OCI-LY7 (cell line): ENCODE data around the gene SOX21. TPM values are rescaled to one million over a fixed set of nuclear protein-coding genes. Genes with fewer than 3 reads are reported as not detected.

Experiments used
- BruUV-seq: library from RNA; stranded (reverse); fragments of 400-500 nt; replicated peaks from 2 replicates; lab custom pipeline; 2021; lab: Mats Ljungman, UMichigan
- CTCF ChIA-PET: fragments of 300-600 bp; sonication (Branson Sonifier 250); formaldehyde crosslinking; loops from one replicate; lab custom pipeline; 2022; ENCODE audit warnings: antibody characterized with exemption; ENCODE audit not compliant: unreplicated experiment; lab: Charles Lee
- POLR2A ChIA-PET: fragments of 300-600 bp; sonication (Branson Sonifier 250); formaldehyde crosslinking; loops from one replicate; lab custom pipeline; 2022; ENCODE audit warnings: antibody characterized with exemption; lab: Charles Lee
- DNase-seq: peaks from one replicate; pipeline ENCODE4 v3.0.0-alpha.2; 2015; ENCODE audit warnings: low spot score
- H2AFZ ChIP-seq: fragments of 200-600 bp; sonication (generic), shearing (Covaris generic); 2 replicates; pipeline ENCODE4 v1.6.1; 2014; ENCODE audit warnings: mild to moderate bottlenecking, antibody characterized with exemption, low read length, moderate library complexity
- H3K27ac ChIP-seq: fragments of 200-600 bp; sonication (generic); 2 replicates; pipeline ENCODE4 v1.5.1; 2014; ENCODE audit warnings: mixed run types, low read depth, mild to moderate bottlenecking, moderate library complexity, low read length, inconsistent platforms; ENCODE audit not compliant: poor library complexity, severe bottlenecking
- H3K36me3 ChIP-seq: fragments of 200-600 bp; sonication (generic); 2 replicates; pipeline ENCODE4 v1.6.1; 2014; ENCODE audit warnings: mild to moderate bottlenecking, antibody characterized with exemption, low read length, moderate library complexity, mixed read lengths; ENCODE audit not compliant: insufficient read depth
- H3K4me1 ChIP-seq: fragments of 200-600 bp; sonication (generic); 2 replicates; pipeline ENCODE4 v1.5.1; 2014; ENCODE audit warnings: mild to moderate bottlenecking, low read length; ENCODE audit not compliant: insufficient read depth, poor library complexity, severe bottlenecking
- H3K4me2 ChIP-seq: fragments of 200-600 bp; sonication (generic); 2 replicates; pipeline ENCODE4 v1.6.1; 2014; ENCODE audit warnings: mild to moderate bottlenecking, low read length
- H3K4me3 ChIP-seq: fragments of 200-600 bp; sonication (generic); 2 replicates; pipeline ENCODE4 v1.5.1; 2014; ENCODE audit warnings: mild to moderate bottlenecking, low read depth, low read length; ENCODE audit not compliant: poor library complexity, severe bottlenecking
- H3K79me2 ChIP-seq: fragments of 200-600 bp; sonication (generic); 2 replicates; pipeline ENCODE4 v1.6.1; 2016; ENCODE audit warnings: low read depth, mild to moderate bottlenecking, low read length, moderate library complexity, mixed read lengths; ENCODE audit not compliant: insufficient read depth
- H3K9me2 ChIP-seq: fragments of 200-600 bp; sonication (generic); 2 replicates; pipeline ENCODE4 v1.6.1; 2016; ENCODE audit warnings: mild to moderate bottlenecking, low read length, mixed read lengths; ENCODE audit not compliant: insufficient read depth
- H3K9me3 ChIP-seq: fragments of 200-600 bp; sonication (generic); 2 replicates; pipeline ENCODE4 v1.6.1; 2014; ENCODE audit warnings: mild to moderate bottlenecking, mixed run types, low read length, mixed read lengths
- H4K20me1 ChIP-seq: fragments of 200-600 bp; sonication (generic); 2 replicates; pipeline ENCODE4 v1.6.1; 2014; ENCODE audit warnings: mild to moderate bottlenecking, antibody characterized with exemption, low read length, moderate library complexity, mixed read lengths; ENCODE audit not compliant: insufficient read depth
- EZH2phosphoT487 ChIP-seq: fragments of 200-600 bp; sonication (generic); IDR thresholded peaks from 2 replicates; pipeline ENCODE4 v1.6.1; 2018; ENCODE audit warnings: low read depth, borderline replicate concordance, mild to moderate bottlenecking, mixed run types, antibody characterized with exemption, low read length, moderate library complexity, mixed read lengths
- intact Hi-C: fragments of 100-400 bp; cut with micrococcal nuclease; formaldehyde crosslinking; loops from one replicate; pipeline ENCODE4 v1.10.0; 2022; ENCODE audit not compliant: unreplicated experiment
- total RNA-seq, 2 experiments: library from RNA; depleted of rRNA in 1 of 2; stranded (reverse); fragments of >200 nt in 1 of 2; shearing (Covaris generic) in 1 of 2; gene quantifications; 2 replicates each; pipeline ENCODE4 v1.2.3, GENCODE V29; 2014 to 2022
- TF ChIP-seq, protein P1 (sequence below): fragments of 200-600 bp; sonication (generic); conservative IDR thresholded peaks from 2 replicates; pipeline ENCODE4 v1.5.1; 2014; ENCODE audit warnings: mild to moderate bottlenecking, antibody characterized with exemption, low read length, moderate library complexity, mixed read lengths

SOX21 gene
- total RNA-seq, 2 experiments from 2014 or later: not detected

DNA sequence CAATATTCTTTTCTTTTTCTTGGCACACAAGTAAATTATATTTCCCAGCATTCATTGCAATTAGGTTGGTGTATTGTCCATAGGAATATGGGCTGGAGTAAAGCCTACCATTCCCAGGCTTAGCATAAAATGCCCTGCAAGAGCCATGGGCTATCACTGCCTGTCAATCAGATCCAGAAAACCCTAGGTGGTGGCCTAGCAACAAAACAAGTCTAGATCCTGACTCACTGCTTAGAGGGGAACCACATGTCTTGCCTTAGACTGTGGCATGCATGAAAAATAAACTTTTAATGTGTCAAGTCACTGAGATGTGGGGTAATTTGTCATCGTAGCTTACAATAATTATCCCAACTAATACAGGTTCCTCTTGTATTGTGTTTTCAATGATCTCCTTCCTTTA lies 16.2 kb downstream of the SOX21 start:
- ChIA-PET POLR2A (no interaction called here), CTCF (no interaction called here)
- no peaks in the 10 kb centered on the region for H3K9me3 ChIP-seq
- no peak overlapping the region for H3K27ac ChIP-seq
- no peak overlapping the region for H3K4me2 ChIP-seq
- no peaks in the 10 kb centered on the region for H3K36me3 ChIP-seq
- H3K4me3 ChIP-seq: no peak overlapping the region
- DNase-seq: no peak
- H3K9me2 ChIP-seq: no peaks in the 10 kb centered on the region
- no peaks in the 10 kb centered on the region for H3K4me1 ChIP-seq
- H3K79me2 ChIP-seq: no peaks in the 10 kb centered on the region
- no peak overlapping the region for H2AFZ ChIP-seq
- intact Hi-C loops: no loop called here
- H4K20me1 ChIP-seq: no peaks in the 10 kb centered on the region
- BruUV-seq: no TSS peak
- TF ChIP-seq, protein P1, sequence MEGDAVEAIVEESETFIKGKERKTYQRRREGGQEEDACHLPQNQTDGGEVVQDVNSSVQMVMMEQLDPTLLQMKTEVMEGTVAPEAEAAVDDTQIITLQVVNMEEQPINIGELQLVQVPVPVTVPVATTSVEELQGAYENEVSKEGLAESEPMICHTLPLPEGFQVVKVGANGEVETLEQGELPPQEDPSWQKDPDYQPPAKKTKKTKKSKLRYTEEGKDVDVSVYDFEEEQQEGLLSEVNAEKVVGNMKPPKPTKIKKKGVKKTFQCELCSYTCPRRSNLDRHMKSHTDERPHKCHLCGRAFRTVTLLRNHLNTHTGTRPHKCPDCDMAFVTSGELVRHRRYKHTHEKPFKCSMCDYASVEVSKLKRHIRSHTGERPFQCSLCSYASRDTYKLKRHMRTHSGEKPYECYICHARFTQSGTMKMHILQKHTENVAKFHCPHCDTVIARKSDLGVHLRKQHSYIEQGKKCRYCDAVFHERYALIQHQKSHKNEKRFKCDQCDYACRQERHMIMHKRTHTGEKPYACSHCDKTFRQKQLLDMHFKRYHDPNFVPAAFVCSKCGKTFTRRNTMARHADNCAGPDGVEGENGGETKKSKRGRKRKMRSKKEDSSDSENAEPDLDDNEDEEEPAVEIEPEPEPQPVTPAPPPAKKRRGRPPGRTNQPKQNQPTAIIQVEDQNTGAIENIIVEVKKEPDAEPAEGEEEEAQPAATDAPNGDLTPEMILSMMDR: no peak
- TF ChIP-seq EZH2phosphoT487: no peak

DNA sequence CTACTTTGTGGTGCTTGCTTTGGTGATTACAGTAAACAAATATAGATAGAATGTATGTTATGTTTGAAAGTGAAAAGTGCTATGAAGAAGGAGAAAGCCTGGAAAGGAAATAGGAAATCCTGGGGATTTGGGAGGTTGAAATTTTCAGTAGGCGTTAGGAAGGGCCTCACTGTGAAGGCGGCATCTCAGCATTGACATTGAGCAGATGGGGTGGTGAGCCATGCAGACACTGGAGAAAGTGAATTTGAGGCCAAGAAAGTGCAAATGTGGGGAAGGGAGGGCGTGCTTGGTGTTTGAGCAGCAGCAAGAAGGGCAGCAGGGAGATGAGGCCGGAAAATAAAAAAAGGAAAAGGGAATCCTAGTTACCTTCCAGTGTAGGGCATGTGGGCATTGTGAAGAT lies 20.3 kb downstream of the SOX21 start:
- H3K9me2 ChIP-seq: no peaks in the 10 kb centered on the region
- H3K4me1 ChIP-seq: no peaks in the 10 kb centered on the region
- H3K4me2 ChIP-seq: no peak overlapping the region
- TF ChIP-seq, protein P1: no peak
- TF ChIP-seq EZH2phosphoT487: no peak
- H3K79me2 ChIP-seq: no peaks in the 10 kb centered on the region
- H3K9me3 ChIP-seq: no peaks in the 10 kb centered on the region
- intact Hi-C loops: no loop called here
- CTCF ChIA-PET: no interaction called here
- no peak overlapping the region for H2AFZ ChIP-seq
- BruUV-seq: no TSS peak
- H3K27ac ChIP-seq: no peak overlapping the region
- no peak for DNase-seq
- H4K20me1 ChIP-seq: no peaks in the 10 kb centered on the region
- no peaks in the 10 kb centered on the region for H3K36me3 ChIP-seq
- H3K4me3 ChIP-seq: no peak overlapping the region
- POLR2A ChIA-PET: no interaction called here

DNA sequence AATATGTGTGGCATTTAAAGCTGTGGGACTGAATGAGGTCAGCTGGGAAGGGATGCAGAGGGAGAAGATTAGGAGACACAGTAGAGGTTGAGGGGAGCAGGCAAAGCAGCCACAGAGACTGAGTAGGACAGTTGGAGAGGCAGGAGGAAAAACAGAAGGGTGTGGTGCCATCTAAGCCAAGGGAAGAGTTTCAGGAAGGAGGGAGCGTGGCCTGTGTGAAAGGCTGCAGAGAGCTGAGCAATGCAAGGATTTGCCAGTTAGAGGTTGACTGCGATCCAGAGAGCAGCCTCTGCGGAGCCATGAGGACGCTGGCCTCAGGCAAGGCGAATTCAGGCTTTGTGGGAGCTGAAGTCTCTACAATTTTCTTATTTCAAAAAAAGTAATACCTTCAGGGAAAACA lies 28.9 kb downstream of the SOX21 start:
- intact Hi-C loops: no loop called here

More for the DNA sequence above, 28.9 kb downstream of the SOX21 start:
- Histone ChIP-seq H3K4me2 (no peak overlapping the region), H3K27ac (no peak overlapping the region), H2AFZ (no peak overlapping the region), H4K20me1 (no peaks in the 10 kb centered on the region), H3K79me2 (no peaks in the 10 kb centered on the region), H3K4me3 (no peak overlapping the region), H3K4me1 (no peaks in the 10 kb centered on the region), H3K9me2 (no peaks in the 10 kb centered on the region), H3K9me3 (no peaks in the 10 kb centered on the region), H3K36me3 (no peaks in the 10 kb centered on the region)
- no TSS peak for BruUV-seq
- ChIA-PET CTCF (no interaction called here), POLR2A (no interaction called here)
- no peak for DNase-seq
- TF ChIP-seq EZH2phosphoT487: no peak
- TF ChIP-seq, protein P1: no peak
